Breast epithelium (tissue), 4 donors: ENCODE data around the gene C1orf87. TPM values are rescaled to one million over a fixed set of nuclear protein-coding genes. Genes with fewer than 3 reads are reported as not detected.

ENCODE experiments used
- DNase-seq, 2 donors: peaks; one replicate each; pipeline ENCODE4 v3.0.0-alpha.2; 2019; ENCODE audit warnings: low spot score in 2 of 2
- H3K27ac ChIP-seq, 2 donors: fragments of 200-600 bp; sonication (generic) in 1 of 2; one replicate each; pipeline ENCODE4 v1.5.1; 2016 to 2019; ENCODE audit warnings: mild to moderate bottlenecking in 1 of 2
- H3K27me3 ChIP-seq, 2 donors: fragments of 200-600 bp; sonication (generic) in 1 of 2; one replicate each; pipeline versions ENCODE4 v1.5.1 to v1.6.0; 2017 to 2019; ENCODE audit warnings: control low read depth in 1 of 2, mild to moderate bottlenecking in 1 of 2
- H3K36me3 ChIP-seq: fragments of 200-600 bp; one replicate; pipeline ENCODE4 v1.5.1; 2019
- H3K4me1 ChIP-seq, 2 donors: fragments of 200-600 bp; sonication (generic); one replicate each; pipeline ENCODE4 v1.5.1; 2016 to 2019; ENCODE audit warnings: control low read depth in 1 of 2
- H3K4me3 ChIP-seq, 3 donors: fragments of 200-600 bp; sonication (generic); 1 replicate in 2 of 3; 2 replicates in 1 of 3; pipeline ENCODE4 v1.5.1; 2016 to 2019; ENCODE audit warnings: mild to moderate bottlenecking in 3 of 3, moderate library complexity in 2 of 3
- H3K9me3 ChIP-seq, 2 donors: fragments of 200-600 bp; sonication (generic) in 1 of 2; one replicate each; pipeline ENCODE4 v1.5.1; 2016 to 2019; ENCODE audit warnings: control low read depth in 1 of 2
- CTCF ChIP-seq, 3 donors: fragments of 450-650 bp; IDR thresholded peaks; one replicate each; pipeline ENCODE4 v1.5.1; 2016 to 2017; ENCODE audit warnings: antibody characterized with exemption in 3 of 3, mild to moderate bottlenecking in 3 of 3, moderate library complexity in 3 of 3
- POLR2A ChIP-seq: fragments of 450-650 bp; IDR thresholded peaks from one replicate; pipeline ENCODE4 v1.6.1; 2016; ENCODE audit warnings: antibody characterized with exemption, mild to moderate bottlenecking, moderate library complexity
- POLR2AphosphoS5 ChIP-seq, 3 donors: sonication (generic); formaldehyde crosslinking; IDR thresholded peaks; one replicate each; pipeline ENCODE4 v1.6.1; 2017; ENCODE audit warnings: antibody characterized with exemption in 3 of 3
- intact Hi-C: fragments of 100-400 bp; cut with DNase I; formaldehyde crosslinking; loops from one replicate; pipeline ENCODE4 v1.15.1; 2023; ENCODE audit warnings: low total_unique reads
- total RNA-seq, 3 donors: library from RNA; depleted of rRNA; stranded (reverse); fragments of >200 nt; gene quantifications; one replicate each; pipeline ENCODE4 v1.1.0, GENCODE V29; 2016

Gene C1orf87
- total RNA-seq, 3 donors from 2014 or later, result not detected

- intact Hi-C loops, result no loop called here
Measured at GRCh38 chr1:60111716-60112115, 38.1 kb upstream of the C1orf87 start.

GRCh38 chr1:60111118-60111517 is 37.5 kb upstream of the C1orf87 start:
- no peak for DNase-seq
- Histone ChIP-seq H3K27ac (no peak overlapping the region), H3K4me1 (no peaks in the 10 kb centered on the region), H3K4me3 (no peak overlapping the region), H3K27me3 (no peaks in the 10 kb centered on the region), H3K9me3 (no peaks in the 10 kb centered on the region), H3K36me3 (no peaks in the 10 kb centered on the region)
- TF ChIP-seq POLR2AphosphoS5 (IDR thresholded peaks at IDR 0.05) (no peak), POLR2A (no peak), CTCF (IDR thresholded peaks at IDR 0.05) (no peak)
- intact Hi-C loops, result no loop called here

More at GRCh38 chr1:60111716-60112115, 38.1 kb upstream of the C1orf87 start:
- DNase-seq, result no peak
- no peaks in the 10 kb centered on the region for H3K36me3 ChIP-seq
- no peak overlapping the region for H3K4me3 ChIP-seq
- H3K27me3 ChIP-seq, result no peaks in the 10 kb centered on the region
- no peaks in the 10 kb centered on the region for H3K9me3 ChIP-seq
- H3K27ac ChIP-seq, result no peak overlapping the region
- H3K4me1 ChIP-seq, result no peaks in the 10 kb centered on the region
- no peak for TF ChIP-seq CTCF (IDR thresholded peaks at IDR 0.05)
- no peak for TF ChIP-seq POLR2AphosphoS5 (IDR thresholded peaks at IDR 0.05)
- TF ChIP-seq POLR2A, result no peak

GRCh38 chr1:60108196-60108595 is 34.6 kb upstream of the C1orf87 start:
- no peak overlapping the region for H3K27ac ChIP-seq
- H3K36me3 ChIP-seq, result no peaks in the 10 kb centered on the region
- no peaks in the 10 kb centered on the region for H3K27me3 ChIP-seq
- H3K4me1 ChIP-seq, result no peaks in the 10 kb centered on the region
- no peaks in the 10 kb centered on the region for H3K9me3 ChIP-seq
- H3K4me3 ChIP-seq, result no peak overlapping the region
- DNase-seq, result no peak
- intact Hi-C loops, result no loop called here
- TF ChIP-seq CTCF (IDR thresholded peaks at IDR 0.05), result no peak
- no peak for TF ChIP-seq POLR2A
- no peak for TF ChIP-seq POLR2AphosphoS5 (IDR thresholded peaks at IDR 0.05)

- no peak for TF ChIP-seq CTCF (IDR thresholded peaks at IDR 0.05)
- no peak for TF ChIP-seq POLR2AphosphoS5 (IDR thresholded peaks at IDR 0.05)
- no peak for TF ChIP-seq POLR2A
- H3K27me3 ChIP-seq, result no peaks in the 10 kb centered on the region
- intact Hi-C loops, result no loop called here
- no peak for DNase-seq
- H3K9me3 ChIP-seq, result no peaks in the 10 kb centered on the region
- H3K4me1 ChIP-seq, result no peaks in the 10 kb centered on the region
- no peaks in the 10 kb centered on the region for H3K36me3 ChIP-seq
- no peak overlapping the region for H3K4me3 ChIP-seq
- no peak overlapping the region for H3K27ac ChIP-seq
Measured at GRCh38 chr1:60103186-60103585, 29.6 kb upstream of the C1orf87 start.

- no peak for TF ChIP-seq POLR2AphosphoS5 (IDR thresholded peaks at IDR 0.05)
- no peak for TF ChIP-seq CTCF (IDR thresholded peaks at IDR 0.05)
- TF ChIP-seq POLR2A, result no peak
Measured at GRCh38 chr1:60102267-60103061, 28.9 kb upstream of the C1orf87 start.

More at GRCh38 chr1:60102267-60103061, 28.9 kb upstream of the C1orf87 start:
- no peak overlapping the region for H3K4me3 ChIP-seq
- no peak overlapping the region for H3K27ac ChIP-seq
- intact Hi-C loops, result no loop called here
- DNase-seq, result no peak
- H3K27me3 ChIP-seq, result no peaks in the 10 kb centered on the region
- no peaks in the 10 kb centered on the region for H3K36me3 ChIP-seq
- no peaks in the 10 kb centered on the region for H3K4me1 ChIP-seq
- no peaks in the 10 kb centered on the region for H3K9me3 ChIP-seq
